Hematopoietic multipotent progenitor cell treated with erythropoietin and hydrocortisone succinate and interleukin-3 and kit ligand, for 4 days (in vitro differentiated cells): Measurements from ENCODE around the gene ZNF385B.

Experiments
- DNase-seq: peaks from one replicate; pipeline ENCODE4 v3.0.0-alpha.2; 2015

The ZNF385B gene

DNA sequence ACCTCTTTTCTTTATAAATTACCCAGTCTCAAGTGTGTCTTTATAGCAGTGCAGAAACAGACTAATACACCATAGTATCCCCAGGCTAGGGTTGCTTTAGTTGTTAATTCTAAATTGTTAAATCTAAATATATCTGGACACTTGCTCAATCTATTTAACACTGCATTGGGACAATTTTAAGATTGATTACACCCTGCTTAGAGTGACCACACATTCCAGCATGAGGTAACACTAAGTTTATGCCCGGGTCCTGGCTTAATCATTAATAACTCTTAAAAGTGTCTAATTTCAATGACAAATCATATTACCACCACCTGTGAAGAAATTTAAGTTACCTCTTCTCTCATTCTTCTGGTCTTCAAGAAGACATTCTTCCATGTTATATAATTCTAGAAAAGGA is 131.4 kb downstream of the ZNF385B start:
- no peak for DNase-seq

DNA sequence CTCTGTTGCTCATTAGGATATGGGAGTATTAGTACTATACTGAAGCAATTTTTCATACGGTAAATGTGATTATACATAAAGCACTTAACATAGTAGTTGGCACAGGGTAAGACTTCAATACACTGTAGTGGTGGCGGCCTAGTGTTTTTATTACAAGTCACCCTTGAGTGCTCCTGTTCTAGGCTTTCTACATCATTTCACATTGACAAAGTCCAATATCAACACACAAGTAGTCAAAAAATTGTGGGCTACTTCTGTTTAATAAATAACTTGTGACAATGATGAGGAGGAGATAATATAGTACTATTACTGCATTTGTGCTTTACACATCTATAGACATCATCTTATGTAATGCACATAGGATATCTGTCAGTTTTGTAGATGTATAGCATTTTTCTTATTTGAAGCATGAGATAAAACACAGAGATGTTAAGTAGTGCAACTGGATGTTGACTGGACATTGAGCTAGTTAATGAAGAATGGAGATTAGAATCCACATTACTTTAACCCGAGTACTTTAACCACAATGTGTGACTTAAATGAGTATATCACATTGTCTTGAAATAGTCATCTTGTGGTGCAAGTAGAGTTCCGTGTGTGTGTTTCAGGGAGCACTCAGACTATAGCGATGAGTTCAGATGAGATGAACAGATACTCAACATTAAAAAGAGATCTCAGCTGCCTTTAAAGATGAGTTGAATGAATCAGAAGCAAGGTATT is 134.8 kb downstream of the ZNF385B start:
- no peak for DNase-seq

DNA sequence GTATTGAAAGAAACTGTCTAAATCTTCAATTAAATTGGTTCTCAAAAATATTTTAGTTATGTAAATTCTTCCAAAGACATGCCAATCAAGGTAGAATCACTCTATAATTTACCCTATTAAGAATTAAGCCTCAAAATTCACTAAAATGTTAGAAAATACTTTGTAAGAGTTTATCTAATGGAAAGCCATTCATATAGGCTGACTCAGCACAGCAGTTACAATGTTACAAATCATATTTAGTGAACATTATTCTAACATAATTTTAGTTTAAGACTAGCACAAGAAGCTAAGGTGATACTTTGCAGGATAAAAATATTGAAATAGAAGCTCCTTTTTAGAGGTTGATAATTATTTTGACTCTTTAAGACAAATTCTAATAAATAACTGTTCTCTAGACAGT is 137.0 kb downstream of the ZNF385B start:
- no peak for DNase-seq

DNA sequence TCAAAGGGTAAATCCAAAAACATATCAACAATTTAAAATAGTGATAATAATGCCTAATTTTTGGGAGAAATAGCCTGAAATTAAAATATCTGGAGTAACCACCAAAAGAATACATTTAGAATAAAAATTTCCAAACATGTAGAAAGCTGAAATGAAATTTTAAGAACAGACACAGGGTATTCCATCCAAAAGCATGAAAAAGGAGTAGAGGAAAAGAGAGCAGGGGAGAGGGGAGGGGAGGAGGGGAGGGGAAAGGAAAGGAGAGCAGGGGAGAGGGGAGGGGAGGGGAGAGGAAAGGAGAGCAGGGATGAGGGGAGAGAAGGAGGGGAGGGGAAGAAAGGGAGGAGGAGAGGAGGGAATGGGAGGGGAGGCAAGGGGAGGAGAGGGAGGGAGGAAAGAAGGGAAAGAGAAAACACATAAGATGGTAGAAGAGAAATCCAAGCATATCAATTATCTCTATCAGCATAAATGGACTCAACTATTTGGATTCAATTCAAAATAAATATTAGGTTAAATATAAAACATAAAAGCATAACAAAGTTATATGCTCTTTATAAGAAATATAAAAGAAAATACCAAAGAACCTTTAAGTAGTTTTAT is 141.1 kb downstream of the ZNF385B start:
- no peak for DNase-seq

DNA sequence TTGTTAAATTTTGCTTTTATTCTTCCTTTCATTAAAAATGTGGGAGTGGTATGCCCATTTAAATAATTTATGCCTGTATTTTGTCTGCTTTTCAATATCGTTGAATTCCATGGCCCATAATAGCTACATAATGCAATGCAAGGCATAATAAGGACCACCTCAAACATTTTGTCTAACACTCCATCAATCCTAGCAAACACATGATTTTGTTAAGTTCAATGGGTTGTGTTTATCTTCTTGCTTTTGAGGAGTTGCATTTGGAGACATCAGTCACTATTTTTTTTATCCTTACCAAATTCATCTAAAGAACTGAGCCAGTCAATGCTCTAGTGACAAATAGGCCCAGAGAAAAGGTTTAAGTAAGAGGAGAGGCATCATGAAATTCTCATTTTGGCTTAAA is 145.5 kb downstream of the ZNF385B start:
- no peak for DNase-seq

GRCh38 chr2:179715196-179715595 is 146.2 kb downstream of the ZNF385B start:
- no peak for DNase-seq

DNA sequence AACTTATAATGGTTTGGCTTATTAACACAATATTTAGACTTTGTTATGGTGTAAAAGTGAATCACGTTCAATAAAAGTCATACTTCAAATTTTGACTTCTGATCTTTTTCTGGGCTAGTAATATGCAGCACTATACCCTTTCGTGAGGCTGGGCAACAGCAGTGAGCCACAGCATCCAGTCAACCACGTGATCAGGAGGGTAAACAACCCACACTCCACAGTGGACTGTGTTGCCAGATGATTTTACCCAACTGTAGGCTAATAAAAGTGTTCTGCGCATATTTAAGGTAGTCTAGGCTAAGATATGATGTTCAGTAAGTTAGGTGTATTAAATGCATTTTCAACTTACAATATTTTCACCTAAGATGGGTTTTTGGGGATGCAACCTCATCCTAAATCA is 148.6 kb downstream of the ZNF385B start:
- DNase-seq = no peak

DNA sequence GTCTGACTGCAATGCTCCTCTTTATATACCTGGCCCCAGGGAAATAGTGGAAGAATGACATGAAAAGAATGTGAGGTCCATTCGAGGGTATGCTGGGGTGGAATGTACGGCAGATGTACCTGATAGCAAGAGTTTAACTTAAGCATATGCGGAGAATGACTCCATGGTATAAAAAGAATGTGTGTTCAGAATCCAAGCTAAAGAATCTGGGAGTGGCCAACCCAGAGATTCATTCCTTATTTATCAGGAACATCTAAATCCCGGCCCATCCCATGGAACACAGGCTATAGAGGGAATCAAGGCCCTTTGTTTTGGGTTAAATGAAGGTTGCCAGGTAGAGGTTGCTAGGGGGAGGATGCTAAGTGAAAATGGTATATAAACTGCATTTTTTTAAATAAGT is 150.0 kb downstream of the ZNF385B start:
- DNase-seq = no peak

DNA sequence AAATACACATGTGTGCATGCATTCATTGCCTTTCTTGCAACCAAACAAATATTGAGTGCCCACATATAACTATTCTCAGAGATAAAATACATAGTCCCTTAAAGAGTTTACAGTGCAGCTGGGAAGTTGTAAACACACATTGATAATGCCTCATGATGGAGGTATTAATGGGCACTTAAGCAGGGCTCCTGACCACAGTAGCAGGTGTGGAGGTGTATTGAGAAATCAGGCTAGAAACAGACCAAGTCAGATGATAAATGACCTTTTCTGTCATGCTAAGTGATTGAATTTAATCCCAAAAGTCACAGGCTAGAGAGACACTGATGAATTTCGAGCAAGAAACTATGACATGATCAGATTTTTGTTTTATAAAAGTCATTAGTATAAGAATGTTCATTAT is 157.7 kb downstream of the ZNF385B start:
- DNase-seq = no peak

GRCh38 chr2:179702912-179703311 is 158.5 kb downstream of the ZNF385B start:
- DNase-seq = no peak

GRCh38 chr2:179701524-179702110 is 159.8 kb downstream of the ZNF385B start:
- no peak for DNase-seq

DNA sequence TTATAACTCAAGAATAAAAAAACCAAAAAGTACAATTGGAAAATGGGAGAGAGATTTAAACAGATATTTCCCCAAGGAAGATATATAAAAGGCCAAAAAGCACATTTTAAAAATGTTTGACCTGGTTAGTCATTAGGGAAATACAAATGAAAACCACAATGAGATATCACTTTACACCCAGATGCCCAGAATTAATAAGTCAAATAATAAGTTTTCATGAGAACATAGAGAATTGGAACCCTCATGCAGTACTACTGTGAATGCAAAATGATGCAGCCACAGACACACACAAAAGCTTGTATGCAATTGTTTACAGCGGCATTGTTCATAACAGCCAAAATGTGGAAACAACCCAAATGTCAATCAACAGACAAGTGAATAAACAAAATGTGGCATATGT is 165.9 kb downstream of the ZNF385B start:
- no peak for DNase-seq

DNA sequence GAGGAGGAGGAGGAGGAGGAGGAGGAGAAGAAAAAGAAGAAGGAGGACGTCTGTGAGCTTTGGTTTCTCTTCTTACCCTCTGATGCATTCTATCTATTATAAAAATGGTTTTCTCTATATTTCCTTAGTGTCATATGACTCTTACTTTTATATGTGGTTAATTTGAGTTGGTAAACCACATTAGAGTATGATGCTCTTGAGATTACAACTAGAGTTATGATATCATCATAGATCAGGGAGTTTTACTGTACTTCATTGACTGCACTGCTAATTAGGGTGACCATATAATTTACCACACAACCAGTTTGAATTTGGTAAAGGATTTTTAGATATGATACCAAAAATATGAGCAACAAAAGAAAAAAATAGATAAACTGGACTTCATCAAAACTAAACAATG is 166.4 kb downstream of the ZNF385B start:
- no peak for DNase-seq

DNA sequence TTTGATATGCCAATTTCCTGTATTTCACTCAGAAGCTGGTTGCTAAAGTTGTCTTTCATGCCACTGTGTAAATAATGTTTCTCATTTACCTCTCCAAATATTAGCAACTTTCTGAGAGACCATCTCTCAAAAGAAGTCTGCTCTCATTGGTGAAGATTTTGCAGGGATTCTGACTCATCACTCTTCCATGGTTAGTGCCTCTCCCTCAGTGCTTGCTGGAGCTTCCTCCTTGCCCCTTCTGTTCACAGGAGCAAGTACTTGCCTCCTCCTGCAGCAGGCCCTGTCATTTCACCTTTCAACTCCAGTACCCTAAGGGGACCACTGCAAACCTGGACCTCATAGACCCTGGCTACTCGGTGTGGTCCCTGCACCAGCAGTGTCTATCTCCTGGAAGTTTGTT is 168.8 kb downstream of the ZNF385B start:
- DNase-seq = no peak

GRCh38 chr2:179692043-179692442 is 169.4 kb downstream of the ZNF385B start:
- no peak for DNase-seq

DNA sequence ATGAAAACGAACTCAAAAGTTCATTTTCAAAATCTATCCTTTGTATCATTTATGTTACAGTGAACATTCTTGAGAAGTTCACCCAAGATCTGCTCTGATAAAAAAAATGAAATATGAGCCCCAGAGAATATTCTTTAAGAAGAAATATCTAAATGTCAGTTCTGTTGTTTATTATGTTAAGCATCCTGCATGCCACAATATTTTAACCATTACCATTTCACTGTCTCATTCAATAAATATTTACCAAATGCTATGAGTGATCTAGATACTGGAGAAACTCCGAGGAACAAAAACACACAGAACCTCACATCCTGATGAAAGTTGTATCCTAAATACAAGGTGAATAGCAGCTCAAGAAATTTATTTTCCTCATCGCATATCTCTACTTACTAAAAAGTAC is 170.2 kb downstream of the ZNF385B start:
- no peak for DNase-seq

GRCh38 chr2:179686718-179687342 is 174.6 kb downstream of the ZNF385B start:
- DNase-seq = no peak

GRCh38 chr2:179686069-179686468 is 175.3 kb downstream of the ZNF385B start:
- no peak for DNase-seq

DNA sequence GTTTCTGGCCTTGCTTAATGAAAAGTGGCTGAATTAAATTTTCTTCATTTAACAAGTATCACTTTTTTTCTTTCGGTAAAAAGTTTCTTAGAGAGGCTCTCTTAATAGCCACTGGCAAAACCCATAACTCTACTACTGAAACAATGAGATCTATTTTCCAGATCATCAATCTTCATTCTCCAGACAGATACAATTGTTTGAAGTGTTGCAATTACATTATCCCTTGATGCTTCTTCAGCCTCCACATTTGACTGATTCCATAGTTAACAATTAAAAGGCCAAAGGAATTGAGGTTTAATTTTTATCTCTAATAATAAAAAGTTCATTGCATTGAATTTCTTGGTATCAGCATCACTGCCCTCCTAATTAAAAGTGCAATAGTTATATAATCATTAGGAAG is 176.3 kb downstream of the ZNF385B start:
- no peak for DNase-seq

DNA sequence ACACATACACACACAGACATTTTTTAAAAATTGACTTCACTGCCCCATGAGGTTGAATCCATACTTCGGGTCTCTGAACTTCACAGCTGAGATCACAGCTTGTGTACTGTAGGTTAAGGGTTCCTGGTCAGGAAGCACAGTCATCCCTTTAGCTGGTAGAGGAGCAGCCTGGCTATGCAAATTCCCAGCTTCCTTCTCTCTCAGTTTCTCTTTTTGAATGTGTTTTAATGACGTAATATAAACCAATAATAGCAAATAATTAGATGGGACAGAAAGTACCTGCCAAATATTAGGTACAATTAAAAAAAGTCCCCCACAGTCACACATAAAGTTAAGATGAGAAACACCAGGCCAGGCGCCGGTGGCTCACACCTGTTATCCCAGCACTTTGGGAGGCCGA is 178.7 kb downstream of the ZNF385B start:
- DNase-seq = no peak

- no peak for DNase-seq
Measured at GRCh38 chr2:179677746-179678505, 183.5 kb downstream of the ZNF385B start.

GRCh38 chr2:179677077-179677688 is 184.2 kb downstream of the ZNF385B start:
- DNase-seq = no peak

DNA sequence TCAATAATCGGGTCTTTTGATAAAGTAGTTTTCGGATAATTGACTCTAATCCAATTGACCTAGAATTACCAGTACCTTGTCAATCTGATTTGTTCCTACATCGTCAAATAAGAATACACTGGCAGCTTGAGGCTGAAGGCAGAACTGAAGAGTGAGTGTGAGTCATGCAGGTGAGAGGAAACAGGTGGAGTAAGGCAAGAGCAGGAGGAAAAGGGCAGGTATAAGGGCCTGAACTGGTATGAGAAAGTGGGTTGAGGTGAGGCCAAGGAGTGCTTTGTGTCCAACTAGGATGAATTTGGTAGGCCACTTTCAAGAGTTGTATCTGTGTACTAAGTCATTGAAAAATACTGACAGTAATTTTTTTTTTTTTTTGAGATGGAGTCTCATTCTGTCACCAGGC is 186.0 kb downstream of the ZNF385B start:
- no peak for DNase-seq
